HL-60 (cell line): ENCODE data around the gene SMTNL2.

Experiments used
- DNase-seq, 2 experiments: peaks; one replicate each; pipeline ENCODE4 v3.0.0-alpha.2; 2010 to 2020; ENCODE audit warnings: low read depth in 1 of 2, low spot score in 1 of 2
- H3K27ac ChIP-seq: fragments of 250-450 bp; sonication (Bioruptor Pico); replicated peaks from 2 replicates; pipeline ENCODE4 v1.5.1; 2020; ENCODE audit warnings: mild to moderate bottlenecking, moderate library complexity
- H3K27me3 ChIP-seq: fragments of 250-450 bp; sonication (Bioruptor Pico); 2 replicates; pipeline ENCODE4 v1.5.1; 2021; ENCODE audit warnings: mild to moderate bottlenecking, moderate library complexity; ENCODE audit not compliant: insufficient read depth, poor library complexity, severe bottlenecking
- H3K4me3 ChIP-seq: replicated peaks from 2 replicates; pipeline ENCODE4 v1.5.1; 2011; ENCODE audit warnings: mild to moderate bottlenecking, control low read depth, low read length; ENCODE audit not compliant: insufficient read depth
- CTCF ChIP-seq: IDR thresholded peaks from one replicate; pipeline ENCODE4 v1.5.1; 2011; ENCODE audit warnings: low read length, control low read depth, inconsistent platforms; ENCODE audit not compliant: insufficient read depth
- GABPA ChIP-seq: IDR thresholded peaks from 2 replicates; pipeline ENCODE4 v1.6.1; 2012; ENCODE audit warnings: low read depth
- POLR2AphosphoS5 ChIP-seq: IDR thresholded peaks from 2 replicates; pipeline ENCODE4 v1.6.1; 2012; ENCODE audit warnings: low read depth
- REST ChIP-seq: IDR thresholded peaks from 2 replicates; pipeline ENCODE4 v1.6.1; 2012; ENCODE audit warnings: low read depth; ENCODE audit not compliant: insufficient replicate concordance
- SPI1 ChIP-seq: IDR thresholded peaks from 2 replicates; pipeline ENCODE4 v1.6.1; 2012; ENCODE audit warnings: low read depth, mild to moderate bottlenecking, borderline replicate concordance

The SMTNL2 gene

GRCh38 chr17:4598776-4599504 is 14.6 kb downstream of the SMTNL2 start:
- H3K4me3 ChIP-seq, result no peak overlapping the region
- TF ChIP-seq POLR2AphosphoS5 (no peak), GABPA (no peak), REST (no peak), CTCF (no peak)
- peaks cover 3% of the 10 kb centered on the region for H3K27me3 ChIP-seq
- DNase-seq, result no peak
- H3K27ac ChIP-seq, result no peak overlapping the region

GRCh38 chr17:4599505-4600281 is 15.4 kb downstream of the SMTNL2 start:
- no peak for DNase-seq
- Histone ChIP-seq H3K27ac (no peak overlapping the region), H3K4me3 (no peak overlapping the region), H3K27me3 (peaks cover 3% of the 10 kb centered on the region)
- TF ChIP-seq POLR2AphosphoS5, result no peak
- TF ChIP-seq SPI1, result no peak
- no peak for TF ChIP-seq CTCF
- no peak for TF ChIP-seq GABPA

GRCh38 chr17:4600563-4600962 is 16.2 kb downstream of the SMTNL2 start:
- Histone ChIP-seq H3K27ac (no peak overlapping the region), H3K4me3 (no peak overlapping the region), H3K27me3 (peaks cover 3% of the 10 kb centered on the region)
- no peak for DNase-seq
- no peak for TF ChIP-seq REST
- TF ChIP-seq POLR2AphosphoS5, result no peak
- no peak for TF ChIP-seq CTCF
- no peak for TF ChIP-seq GABPA
